Measurements from ENCODE around the gene GSTM3.

DNA sequence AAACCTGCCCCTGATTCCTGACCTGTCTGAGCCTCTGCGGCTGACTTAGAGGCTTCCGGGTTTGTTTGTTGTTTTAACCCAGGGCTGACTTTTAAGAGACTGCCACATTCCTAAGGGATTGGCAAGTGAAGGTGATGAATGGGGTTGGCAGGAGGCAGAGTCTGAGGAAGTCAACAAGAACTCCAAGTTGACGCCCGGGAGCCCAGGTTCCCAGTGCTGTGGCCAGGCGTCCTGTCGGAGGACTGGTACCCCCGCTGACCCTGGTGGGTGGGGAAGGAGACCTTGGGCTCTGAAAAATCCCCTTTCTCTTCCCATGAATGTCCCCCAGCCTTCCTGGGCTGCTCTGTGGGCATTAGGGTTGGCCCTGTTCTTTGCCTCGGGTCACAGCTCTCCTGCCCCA, 42.6 kb upstream of the GSTM3 start:
- TF ChIP-seq POLR2A (IDR thresholded peaks at IDR 0.05; ENCODE audit: extremely low read depth, insufficient read length), result no peak
- TF ChIP-seq, protein P1, sequence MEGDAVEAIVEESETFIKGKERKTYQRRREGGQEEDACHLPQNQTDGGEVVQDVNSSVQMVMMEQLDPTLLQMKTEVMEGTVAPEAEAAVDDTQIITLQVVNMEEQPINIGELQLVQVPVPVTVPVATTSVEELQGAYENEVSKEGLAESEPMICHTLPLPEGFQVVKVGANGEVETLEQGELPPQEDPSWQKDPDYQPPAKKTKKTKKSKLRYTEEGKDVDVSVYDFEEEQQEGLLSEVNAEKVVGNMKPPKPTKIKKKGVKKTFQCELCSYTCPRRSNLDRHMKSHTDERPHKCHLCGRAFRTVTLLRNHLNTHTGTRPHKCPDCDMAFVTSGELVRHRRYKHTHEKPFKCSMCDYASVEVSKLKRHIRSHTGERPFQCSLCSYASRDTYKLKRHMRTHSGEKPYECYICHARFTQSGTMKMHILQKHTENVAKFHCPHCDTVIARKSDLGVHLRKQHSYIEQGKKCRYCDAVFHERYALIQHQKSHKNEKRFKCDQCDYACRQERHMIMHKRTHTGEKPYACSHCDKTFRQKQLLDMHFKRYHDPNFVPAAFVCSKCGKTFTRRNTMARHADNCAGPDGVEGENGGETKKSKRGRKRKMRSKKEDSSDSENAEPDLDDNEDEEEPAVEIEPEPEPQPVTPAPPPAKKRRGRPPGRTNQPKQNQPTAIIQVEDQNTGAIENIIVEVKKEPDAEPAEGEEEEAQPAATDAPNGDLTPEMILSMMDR (IDR thresholded peaks at IDR 0.05; ENCODE audit: low read depth, low read length), result no peak

Data from NB4 (cell line).